HepG2 (cell line): ENCODE results near the gene SNAPC3. TPM values are rescaled to one million over a fixed set of nuclear protein-coding genes. Genes with fewer than 3 reads are reported as not detected.

Experiments used
- CENPT ChIP-seq: sonication (generic); formaldehyde crosslinking; IDR thresholded peaks from 2 replicates; pipeline ENCODE4 v1.8.0; 2022; ENCODE audit warnings: low read depth, mild to moderate bottlenecking, moderate library complexity, missing genetic modification reagents
- FOXA3 ChIP-seq: IDR thresholded peaks from 2 replicates; pipeline ENCODE4 v1.6.1; 2016; ENCODE audit warnings: missing genetic modification reagents, missing compliant biosample characterization
- SIX4 ChIP-seq: sonication (generic); formaldehyde crosslinking; IDR thresholded peaks from 2 replicates; pipeline ENCODE4 v1.4.0; 2020; ENCODE audit warnings: missing genetic modification reagents
- U2AF2 ChIP-seq: fragments of 200-400 bp; formaldehyde crosslinking; IDR thresholded peaks from 2 replicates; pipeline ENCODE4 v1.6.1; 2017; ENCODE audit warnings: low read depth, mild to moderate bottlenecking, low read length
- ZNF772 ChIP-seq: sonication (generic); formaldehyde crosslinking; IDR thresholded peaks from 2 replicates; pipeline ENCODE4 v1.5.0; 2020; ENCODE audit warnings: mild to moderate bottlenecking, missing genetic modification reagents
- ZNF891 ChIP-seq: sonication (generic); formaldehyde crosslinking; IDR thresholded peaks from 2 replicates; pipeline ENCODE4 v1.5.0; 2020; ENCODE audit warnings: mild to moderate bottlenecking, missing genetic modification reagents
- polyA plus RNA-seq, 8 experiments: library from polyadenylated mRNA; depleted of rRNA in 3 of 8; stranded (reverse) in 7 of 8; unstranded in 1 of 8; fragments of >200 nt; fragmentation: Illumina TruSeq in 4 of 8; extraction: Trizol in 4 of 8; gene quantifications; 2 replicates each; pipeline versions ENCODE4 v1.2.1 to v1.2.3, GENCODE V29; 2011 to 2016; ENCODE audit warnings: low read depth in 4 of 8, missing spikeins in 1 of 8, mixed read lengths in 1 of 8; ENCODE audit not compliant: insufficient read depth in 1 of 8
- total RNA-seq, 5 experiments: library from RNA; depleted of rRNA; stranded (reverse); fragments of >200 nt; fragmentation: Illumina TruSeq; extraction: Trizol; gene quantifications; 2 replicates each; pipeline ENCODE4 v1.2.3, GENCODE V29; 2016; ENCODE audit warnings: low read depth in 1 of 5
- TF ChIP-seq, protein P1 (sequence below): IDR thresholded peaks from 2 replicates; pipeline ENCODE4 v1.6.1; 2016; ENCODE audit warnings: missing compliant biosample characterization, missing genetic modification reagents, borderline replicate concordance
- TF ChIP-seq, protein P2 (sequence below): sonication (generic); formaldehyde crosslinking; IDR thresholded peaks from 2 replicates; pipeline ENCODE4 v1.5.0; 2020; ENCODE audit warnings: missing genetic modification reagents, mild to moderate bottlenecking, borderline replicate concordance
- TF ChIP-seq, protein P3 (sequence below): sonication (generic); formaldehyde crosslinking; IDR thresholded peaks from 2 replicates; pipeline ENCODE4 v1.4.0; 2020; ENCODE audit warnings: mild to moderate bottlenecking, missing genetic modification reagents
- TF ChIP-seq, protein P4 (sequence below): sonication (generic); formaldehyde crosslinking; conservative IDR thresholded peaks from 2 replicates; pipeline ENCODE4 v1.5.0; 2020; ENCODE audit warnings: missing genetic modification reagents
- TF ChIP-seq, protein P5 (sequence below): sonication (generic); formaldehyde crosslinking; IDR thresholded peaks from 2 replicates; pipeline ENCODE4 v1.5.1; 2020; ENCODE audit warnings: missing genetic modification reagents, mild to moderate bottlenecking, borderline replicate concordance

SNAPC3 gene
- total and polyA plus RNA-seq, 2 of the 13 experiments (the other 11 are each of a cell fraction or from before 2014, with no cell fraction given): 25.6 to 26.0 TPM

DNA sequence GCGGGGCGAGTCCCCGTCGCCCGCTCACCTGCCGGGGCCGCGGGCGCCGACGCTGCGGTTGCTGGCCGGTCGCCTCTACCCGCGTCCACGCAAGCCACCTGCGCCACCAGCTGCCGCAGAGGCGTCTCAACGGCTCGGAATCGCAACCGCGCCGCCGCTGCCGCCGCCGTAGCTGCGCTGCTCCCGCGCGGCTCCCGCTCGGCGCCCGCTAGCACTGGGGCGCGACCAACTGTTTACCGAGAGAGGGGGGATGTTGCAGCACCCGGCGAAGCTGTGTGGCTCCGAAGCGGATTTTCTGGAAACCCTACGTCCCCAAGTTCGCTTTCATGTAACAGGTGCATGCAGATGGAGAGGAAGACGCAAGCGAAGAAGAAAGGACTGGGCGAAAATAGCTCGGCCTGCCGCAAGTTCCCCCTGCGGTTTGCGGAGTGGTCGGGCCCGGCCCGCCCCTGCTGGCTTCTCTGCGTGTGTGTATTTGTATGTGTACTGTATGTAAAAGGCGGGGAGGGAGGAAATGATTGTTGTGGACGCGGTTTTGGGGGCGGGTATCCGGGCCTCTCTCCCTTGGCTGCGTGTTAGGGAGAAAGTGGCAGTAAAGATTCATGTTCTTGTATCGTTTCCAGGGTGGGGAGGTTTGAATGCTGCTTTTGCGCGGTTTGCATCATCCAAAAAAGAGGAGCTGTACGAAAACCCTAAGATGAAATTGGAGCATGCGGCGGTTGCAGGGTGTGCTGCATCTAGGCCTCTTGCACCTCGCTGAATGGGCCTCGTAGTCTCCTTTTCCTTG, 88.3 kb downstream of the SNAPC3 start, which contains the start of gene PSIP1 (continued):
- TF ChIP-seq, protein P1, sequence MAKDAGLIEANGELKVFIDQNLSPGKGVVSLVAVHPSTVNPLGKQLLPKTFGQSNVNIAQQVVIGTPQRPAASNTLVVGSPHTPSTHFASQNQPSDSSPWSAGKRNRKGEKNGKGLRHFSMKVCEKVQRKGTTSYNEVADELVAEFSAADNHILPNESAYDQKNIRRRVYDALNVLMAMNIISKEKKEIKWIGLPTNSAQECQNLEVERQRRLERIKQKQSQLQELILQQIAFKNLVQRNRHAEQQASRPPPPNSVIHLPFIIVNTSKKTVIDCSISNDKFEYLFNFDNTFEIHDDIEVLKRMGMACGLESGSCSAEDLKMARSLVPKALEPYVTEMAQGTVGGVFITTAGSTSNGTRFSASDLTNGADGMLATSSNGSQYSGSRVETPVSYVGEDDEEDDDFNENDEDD (CRISPR knock-in tag): peak; percentile 83; the same call in 1 of the 2 replicates
- TF ChIP-seq, protein P2, sequence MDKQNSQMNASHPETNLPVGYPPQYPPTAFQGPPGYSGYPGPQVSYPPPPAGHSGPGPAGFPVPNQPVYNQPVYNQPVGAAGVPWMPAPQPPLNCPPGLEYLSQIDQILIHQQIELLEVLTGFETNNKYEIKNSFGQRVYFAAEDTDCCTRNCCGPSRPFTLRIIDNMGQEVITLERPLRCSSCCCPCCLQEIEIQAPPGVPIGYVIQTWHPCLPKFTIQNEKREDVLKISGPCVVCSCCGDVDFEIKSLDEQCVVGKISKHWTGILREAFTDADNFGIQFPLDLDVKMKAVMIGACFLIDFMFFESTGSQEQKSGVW: no peak
- TF ChIP-seq ZNF772: no peak; the same call in 1 of the 2 replicates
- TF ChIP-seq, protein P3, sequence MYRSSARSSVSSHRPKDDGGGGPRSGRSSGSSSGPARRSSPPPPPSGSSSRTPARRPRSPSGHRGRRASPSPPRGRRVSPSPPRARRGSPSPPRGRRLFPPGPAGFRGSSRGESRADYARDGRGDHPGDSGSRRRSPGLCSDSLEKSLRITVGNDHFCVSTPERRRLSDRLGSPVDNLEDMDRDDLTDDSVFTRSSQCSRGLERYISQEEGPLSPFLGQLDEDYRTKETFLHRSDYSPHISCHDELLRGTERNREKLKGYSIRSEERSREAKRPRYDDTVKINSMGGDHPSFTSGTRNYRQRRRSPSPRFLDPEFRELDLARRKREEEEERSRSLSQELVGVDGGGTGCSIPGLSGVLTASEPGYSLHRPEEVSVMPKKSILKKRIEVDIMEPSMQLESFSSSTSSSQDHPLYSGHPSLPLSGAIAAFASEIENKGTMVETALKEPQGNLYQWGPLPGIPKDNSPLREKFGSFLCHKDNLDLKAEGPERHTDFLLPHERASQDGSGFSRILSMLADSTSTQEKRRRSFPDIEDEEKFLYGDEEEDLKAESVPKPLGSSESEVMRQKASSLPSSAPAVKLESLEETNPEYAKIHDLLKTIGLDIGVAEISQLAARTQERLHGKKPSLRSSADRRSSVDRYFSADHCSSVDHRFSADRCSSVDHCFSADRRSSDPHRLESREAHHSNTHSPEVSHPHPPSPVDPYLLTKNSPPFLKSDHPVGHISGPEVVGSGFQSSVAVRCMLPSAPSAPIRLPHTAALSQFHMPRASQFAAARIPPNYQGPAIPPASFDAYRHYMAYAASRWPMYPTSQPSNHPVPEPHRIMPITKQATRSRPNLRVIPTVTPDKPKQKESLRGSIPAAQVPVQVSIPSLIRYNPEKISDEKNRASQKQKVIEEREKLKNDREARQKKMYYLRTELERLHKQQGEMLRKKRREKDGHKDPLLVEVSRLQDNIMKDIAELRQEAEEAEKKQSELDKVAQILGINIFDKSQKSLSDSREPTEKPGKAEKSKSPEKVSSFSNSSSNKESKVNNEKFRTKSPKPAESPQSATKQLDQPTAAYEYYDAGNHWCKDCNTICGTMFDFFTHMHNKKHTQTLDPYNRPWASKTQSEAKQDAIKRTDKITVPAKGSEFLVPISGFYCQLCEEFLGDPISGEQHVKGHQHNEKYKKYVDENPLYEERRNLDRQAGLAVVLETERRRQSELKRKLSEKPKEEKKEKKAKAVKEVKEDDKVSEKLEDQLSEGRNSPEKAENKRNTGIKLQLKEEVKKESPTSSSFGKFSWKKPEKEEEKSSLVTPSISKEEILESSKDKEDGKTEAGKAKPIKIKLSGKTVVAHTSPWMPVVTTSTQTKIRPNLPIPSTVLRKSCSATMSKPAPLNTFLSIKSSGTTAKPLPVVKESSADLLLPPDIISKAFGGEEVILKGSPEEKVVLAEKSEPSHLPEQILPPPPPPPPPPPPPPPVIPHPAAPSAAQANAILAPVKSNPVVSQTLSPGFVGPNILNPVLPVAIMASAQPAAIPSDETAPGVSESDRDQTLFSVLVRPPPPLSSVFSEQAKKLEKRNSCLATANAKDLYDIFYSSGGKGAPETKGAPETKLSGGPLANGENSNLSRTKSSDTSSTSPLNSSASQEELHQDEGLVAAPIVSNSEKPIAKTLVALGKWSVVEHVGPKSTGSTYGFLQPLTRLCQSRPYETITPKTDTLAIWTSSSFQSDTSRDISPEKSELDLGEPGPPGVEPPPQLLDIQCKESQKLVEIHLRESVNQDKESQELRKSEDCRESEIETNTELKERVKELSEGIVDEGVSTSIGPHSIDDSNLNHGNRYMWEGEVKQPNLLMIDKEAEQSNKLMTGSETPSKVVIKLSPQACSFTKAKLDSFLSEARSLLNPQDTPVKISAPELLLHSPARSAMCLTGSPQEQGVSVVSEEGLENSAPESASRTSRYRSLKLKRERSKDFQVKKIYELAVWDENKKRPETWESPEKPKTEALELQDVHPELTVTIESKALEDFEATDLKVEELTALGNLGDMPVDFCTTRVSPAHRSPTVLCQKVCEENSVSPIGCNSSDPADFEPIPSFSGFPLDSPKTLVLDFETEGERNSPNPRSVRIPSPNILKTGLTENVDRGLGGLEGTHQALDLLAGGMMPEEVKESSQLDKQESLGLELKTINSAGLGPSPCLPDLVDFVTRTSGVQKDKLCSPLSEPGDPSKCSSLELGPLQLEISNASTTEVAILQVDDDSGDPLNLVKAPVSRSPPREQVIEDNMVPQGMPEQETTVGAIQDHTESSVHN (CRISPR knock-in tag): no peak
- peak; percentile 76; the same call in 1 of the 2 replicates for TF ChIP-seq CENPT (CRISPR knock-in tag)
- TF ChIP-seq FOXA3: peak; percentile 38; the same call in 1 of the 2 replicates
- TF ChIP-seq, protein P4, sequence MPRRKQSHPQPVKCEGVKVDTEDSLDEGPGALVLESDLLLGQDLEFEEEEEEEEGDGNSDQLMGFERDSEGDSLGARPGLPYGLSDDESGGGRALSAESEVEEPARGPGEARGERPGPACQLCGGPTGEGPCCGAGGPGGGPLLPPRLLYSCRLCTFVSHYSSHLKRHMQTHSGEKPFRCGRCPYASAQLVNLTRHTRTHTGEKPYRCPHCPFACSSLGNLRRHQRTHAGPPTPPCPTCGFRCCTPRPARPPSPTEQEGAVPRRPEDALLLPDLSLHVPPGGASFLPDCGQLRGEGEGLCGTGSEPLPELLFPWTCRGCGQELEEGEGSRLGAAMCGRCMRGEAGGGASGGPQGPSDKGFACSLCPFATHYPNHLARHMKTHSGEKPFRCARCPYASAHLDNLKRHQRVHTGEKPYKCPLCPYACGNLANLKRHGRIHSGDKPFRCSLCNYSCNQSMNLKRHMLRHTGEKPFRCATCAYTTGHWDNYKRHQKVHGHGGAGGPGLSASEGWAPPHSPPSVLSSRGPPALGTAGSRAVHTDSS (CRISPR knock-in tag): no peak; the same call in 1 of the 2 replicates
- TF ChIP-seq ZNF891: no peak; the same call in 1 of the 2 replicates
- TF ChIP-seq SIX4 (CRISPR knock-in tag): no peak
- TF ChIP-seq U2AF2: no peak
- TF ChIP-seq, protein P5, sequence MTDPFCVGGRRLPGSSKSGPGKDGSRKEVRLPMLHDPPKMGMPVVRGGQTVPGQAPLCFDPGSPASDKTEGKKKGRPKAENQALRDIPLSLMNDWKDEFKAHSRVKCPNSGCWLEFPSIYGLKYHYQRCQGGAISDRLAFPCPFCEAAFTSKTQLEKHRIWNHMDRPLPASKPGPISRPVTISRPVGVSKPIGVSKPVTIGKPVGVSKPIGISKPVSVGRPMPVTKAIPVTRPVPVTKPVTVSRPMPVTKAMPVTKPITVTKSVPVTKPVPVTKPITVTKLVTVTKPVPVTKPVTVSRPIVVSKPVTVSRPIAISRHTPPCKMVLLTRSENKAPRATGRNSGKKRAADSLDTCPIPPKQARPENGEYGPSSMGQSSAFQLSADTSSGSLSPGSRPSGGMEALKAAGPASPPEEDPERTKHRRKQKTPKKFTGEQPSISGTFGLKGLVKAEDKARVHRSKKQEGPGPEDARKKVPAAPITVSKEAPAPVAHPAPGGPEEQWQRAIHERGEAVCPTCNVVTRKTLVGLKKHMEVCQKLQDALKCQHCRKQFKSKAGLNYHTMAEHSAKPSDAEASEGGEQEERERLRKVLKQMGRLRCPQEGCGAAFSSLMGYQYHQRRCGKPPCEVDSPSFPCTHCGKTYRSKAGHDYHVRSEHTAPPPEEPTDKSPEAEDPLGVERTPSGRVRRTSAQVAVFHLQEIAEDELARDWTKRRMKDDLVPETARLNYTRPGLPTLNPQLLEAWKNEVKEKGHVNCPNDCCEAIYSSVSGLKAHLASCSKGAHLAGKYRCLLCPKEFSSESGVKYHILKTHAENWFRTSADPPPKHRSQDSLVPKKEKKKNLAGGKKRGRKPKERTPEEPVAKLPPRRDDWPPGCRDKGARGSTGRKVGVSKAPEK (CRISPR knock-in tag): no peak
